K562 treated with DMSO at 1 percent for 24 hours (cell line): ENCODE results near the gene CD3G. TPM values are rescaled to one million over a fixed set of nuclear protein-coding genes. Genes with fewer than 3 reads are reported as not detected.

ENCODE experiments used
- total RNA-seq: library from RNA; unstranded; fragments of 300-600 nt; gene quantifications from 2 replicates; pipeline ENCODE4 v1.2.3, GENCODE V29; 2022; ENCODE audit warnings: low read depth; ENCODE audit not compliant: insufficient read depth

The CD3G gene
- 0.19 and 0.28 TPM in 2 replicates for total RNA-seq

GRCh38 chr11:118343981-118344515 lies at the start of gene CD3G:
Gene CD3G (plus strand): TSS chr11:118344344. CDS start chr11:118344424, 80 bp downstream.

DNA sequence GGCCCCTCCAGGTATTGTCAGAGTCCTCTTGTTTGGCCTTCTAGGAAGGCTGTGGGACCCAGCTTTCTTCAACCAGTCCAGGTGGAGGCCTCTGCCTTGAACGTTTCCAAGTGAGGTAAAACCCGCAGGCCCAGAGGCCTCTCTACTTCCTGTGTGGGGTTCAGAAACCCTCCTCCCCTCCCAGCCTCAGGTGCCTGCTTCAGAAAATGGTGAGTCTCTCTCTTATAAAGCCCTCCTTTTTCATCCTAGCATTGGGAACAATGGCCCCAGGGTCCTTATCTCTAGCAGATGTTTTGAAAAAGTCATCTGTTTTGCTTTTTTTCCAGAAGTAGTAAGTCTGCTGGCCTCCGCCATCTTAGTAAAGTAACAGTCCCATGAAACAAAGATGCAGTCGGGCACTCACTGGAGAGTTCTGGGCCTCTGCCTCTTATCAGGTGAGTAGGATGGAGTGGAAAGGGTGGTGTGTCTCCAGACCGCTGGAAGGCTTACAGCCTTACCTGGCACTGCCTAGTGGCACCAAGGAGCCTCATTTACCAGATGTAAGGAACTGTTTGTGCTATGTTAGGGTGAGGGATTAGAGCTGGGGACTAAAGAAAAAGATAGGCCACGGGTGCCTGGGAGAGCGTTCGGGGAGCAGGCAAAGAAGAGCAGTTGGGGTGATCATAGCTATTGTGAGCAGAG lies 39.4 kb upstream of the CD3G start, which contains the start of gene CD3E:
CD3E (plus strand) TSS at position 163 of the 681 bp plus-strand sequence; CDS start at position 386, 223 bp downstream.

DNA sequence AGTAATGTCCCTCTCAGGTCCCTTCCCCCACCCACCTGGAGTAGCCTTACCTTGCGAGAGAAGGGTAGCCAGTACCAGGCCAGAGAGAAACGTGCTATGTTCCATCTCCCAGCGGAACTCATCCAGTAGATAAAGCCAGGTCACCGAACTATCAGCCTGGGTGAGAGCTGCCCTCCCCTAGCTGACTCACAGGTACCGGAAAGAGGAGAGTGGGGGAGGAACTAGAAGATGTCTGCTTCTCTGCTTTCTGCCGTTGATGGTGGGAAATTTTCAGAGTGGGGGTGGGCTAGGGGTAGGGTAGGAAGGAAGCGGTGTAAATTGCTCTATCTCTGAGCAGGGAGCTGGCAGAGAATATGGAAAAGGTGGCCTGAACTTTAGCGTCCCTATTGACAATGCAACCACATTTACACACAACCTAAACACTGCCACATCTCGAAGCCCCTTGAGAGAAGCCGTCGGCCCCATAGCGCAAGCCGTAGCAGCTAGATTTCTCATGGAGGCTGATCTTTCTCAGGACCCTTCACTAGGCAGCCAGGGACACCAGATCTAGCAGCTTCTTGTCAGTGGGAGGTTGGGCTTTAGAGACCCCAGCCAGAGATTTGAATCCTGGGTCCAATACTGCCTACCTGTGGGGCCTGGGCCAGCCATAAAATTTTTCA lies 1.5 kb upstream of the CD3G start, which contains the start of gene CD3D:
CD3D (minus strand) TSS at position 203 of the 659 bp plus-strand sequence; CDS start at position 105, 98 bp downstream.

GRCh38 chr11:118359295-118359958 lies 15.3 kb downstream of the CD3G start, which contains the start of gene UBE4A:
Gene UBE4A (plus strand): TSS chr11:118359600. CDS start chr11:118365081, 5,481 bp downstream.

GRCh38 chr11:118401151-118401879 lies 57.2 kb downstream of the CD3G start, which contains the start of gene ATP5MG:
Gene ATP5MG (plus strand): TSS chr11:118401606. CDS start chr11:118401666, 60 bp downstream.

Other genes starting within 250 kb of the CD3G start
- 0.06 TPM in 1 of 2 replicates, not detected in the other for gene SCN4B, start 191.5 kb upstream of the CD3G start, total RNA-seq
- not detected in 2 replicates for gene SCN2B, start 167.7 kb upstream of the CD3G start, total RNA-seq
- 0.39 and 1.3 TPM in 2 replicates for gene JAML, start 119.3 kb upstream of the CD3G start, total RNA-seq
- gene MPZL3, start 92.0 kb upstream of the CD3G start, total RNA-seq: 2.7 and 4.1 TPM in 2 replicates
- gene MPZL2, start 80.0 kb upstream of the CD3G start, total RNA-seq: 0.53 and 0.58 TPM in 2 replicates
- gene CD3E, start 39.6 kb upstream of the CD3G start, total RNA-seq: 0.80 and 2.2 TPM in 2 replicates
- gene CD3D, start 1.6 kb upstream of the CD3G start, total RNA-seq: 14.2 and 19.0 TPM in 2 replicates
- 16.9 and 18.6 TPM in 2 replicates for gene UBE4A, start 15.3 kb downstream of the CD3G start, total RNA-seq
- 149 and 155 TPM in 2 replicates for gene ATP5MG, start 57.3 kb downstream of the CD3G start, total RNA-seq
- gene KMT2A, start 92.1 kb downstream of the CD3G start, total RNA-seq: 17.9 and 18.5 TPM in 2 replicates
- gene TTC36, start 183.1 kb downstream of the CD3G start, total RNA-seq: 3.9 and 5.3 TPM in 2 replicates
- gene TMEM25, start 186.8 kb downstream of the CD3G start, total RNA-seq: 11.7 and 17.1 TPM in 2 replicates
- gene IFT46, start 221.6 kb downstream of the CD3G start, total RNA-seq: 20.9 and 21.6 TPM in 2 replicates
- gene ARCN1, start 228.1 kb downstream of the CD3G start, total RNA-seq: 98.4 and 105 TPM in 2 replicates